ENCODE results near the gene JMJD6. TPM values are rescaled to one million over a fixed set of nuclear protein-coding genes. Genes with fewer than 3 reads are reported as not detected.
"Not testable (repeated sequence)": the region's sequence is repeated elsewhere in the genome, so short reads cannot be mapped to it uniquely, and the experiment has no call there.

JMJD6 gene
- total RNA-seq, 1 experiment from 2014 or later, result 31.9 TPM

DNA sequence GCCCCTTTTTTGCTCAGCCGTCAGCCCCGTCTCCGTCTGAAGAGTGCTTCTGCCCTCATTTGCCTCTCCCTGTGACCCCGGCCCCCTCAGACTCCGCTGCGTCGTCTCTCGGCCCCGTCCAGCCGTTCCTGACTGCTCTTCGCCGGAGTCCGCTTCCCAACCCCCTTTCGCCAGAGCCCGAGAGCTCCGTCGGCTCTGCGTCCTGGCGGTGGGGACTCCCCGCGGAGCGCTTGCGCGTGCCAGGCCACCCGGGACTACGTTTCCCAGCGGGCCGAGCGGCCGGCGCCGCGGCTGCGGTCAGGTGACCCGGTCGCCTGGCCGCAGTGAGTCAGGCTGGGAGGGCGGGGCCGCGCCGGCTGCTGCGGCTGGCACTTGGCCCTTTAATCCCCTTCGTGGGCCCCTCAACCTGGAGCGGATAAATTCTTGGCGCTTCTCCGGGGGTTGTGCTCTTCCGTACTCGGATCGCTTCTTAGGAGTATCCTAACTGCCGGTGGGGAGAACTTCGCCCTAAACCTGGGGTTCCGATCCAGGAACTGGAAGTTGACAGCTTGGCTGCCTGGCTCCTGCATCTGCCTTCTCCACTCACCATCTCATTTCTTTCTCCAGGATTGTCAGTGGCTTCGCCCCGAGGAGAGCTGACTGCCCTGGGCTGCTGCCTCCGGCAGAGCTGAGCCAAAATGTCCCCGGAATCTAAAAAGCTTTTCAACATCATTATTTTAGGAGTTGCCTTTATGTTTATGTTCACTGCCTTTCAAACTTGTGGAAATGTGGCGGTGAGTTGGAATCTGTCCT is 11.5 kb upstream of the JMJD6 start, which contains the start of gene MFSD11:
Gene MFSD11, plus strand, starts transcription at position 444 of the 792 bp plus-strand sequence. Its CDS starts 234 bp downstream, at position 678.
- in situ Hi-C loops (cut with HindIII; ENCODE audit: low sequenced_read_pairs), result no loop called here
- peak; percentile 87 for DNase-seq (ENCODE audit: low spot score)

DNA sequence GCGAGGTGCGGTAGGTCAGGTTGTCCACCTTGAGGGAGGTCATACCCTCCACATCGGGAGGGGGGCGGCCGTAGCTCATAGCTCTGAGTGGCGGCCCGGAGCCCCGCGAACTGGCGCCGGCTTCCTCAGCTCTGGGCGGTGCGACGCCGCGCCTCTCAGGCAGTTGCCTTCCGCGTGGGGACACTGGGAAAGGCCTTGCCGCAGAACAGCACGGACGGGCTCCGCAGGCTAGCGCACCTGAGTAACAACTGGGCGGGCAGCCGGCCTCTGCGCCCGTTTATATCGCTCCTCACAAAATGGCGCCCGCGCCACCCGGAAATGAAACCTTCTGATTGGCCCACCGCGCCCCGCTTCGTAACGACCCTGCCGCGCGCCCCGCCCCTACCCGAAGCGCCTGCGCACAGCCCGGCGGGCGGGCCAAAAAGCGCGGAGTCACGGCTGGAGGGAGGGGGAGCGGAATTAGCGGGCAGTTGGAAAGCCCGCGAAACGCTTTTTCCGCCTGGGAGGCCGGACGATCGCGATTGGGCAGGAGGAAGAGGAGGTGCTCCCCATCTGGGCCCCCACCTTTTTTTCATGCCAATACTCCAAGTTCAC is 10.8 kb upstream of the JMJD6 start, which contains the start of gene SRSF2:
Gene SRSF2, minus strand, starts transcription at position 250 of the 594 bp plus-strand sequence. Its CDS starts 171 bp downstream, at position 79.
- in situ Hi-C loops (cut with HindIII; ENCODE audit: low sequenced_read_pairs), result no loop called here
- peak; percentile 98 for DNase-seq (ENCODE audit: low spot score)

DNA sequence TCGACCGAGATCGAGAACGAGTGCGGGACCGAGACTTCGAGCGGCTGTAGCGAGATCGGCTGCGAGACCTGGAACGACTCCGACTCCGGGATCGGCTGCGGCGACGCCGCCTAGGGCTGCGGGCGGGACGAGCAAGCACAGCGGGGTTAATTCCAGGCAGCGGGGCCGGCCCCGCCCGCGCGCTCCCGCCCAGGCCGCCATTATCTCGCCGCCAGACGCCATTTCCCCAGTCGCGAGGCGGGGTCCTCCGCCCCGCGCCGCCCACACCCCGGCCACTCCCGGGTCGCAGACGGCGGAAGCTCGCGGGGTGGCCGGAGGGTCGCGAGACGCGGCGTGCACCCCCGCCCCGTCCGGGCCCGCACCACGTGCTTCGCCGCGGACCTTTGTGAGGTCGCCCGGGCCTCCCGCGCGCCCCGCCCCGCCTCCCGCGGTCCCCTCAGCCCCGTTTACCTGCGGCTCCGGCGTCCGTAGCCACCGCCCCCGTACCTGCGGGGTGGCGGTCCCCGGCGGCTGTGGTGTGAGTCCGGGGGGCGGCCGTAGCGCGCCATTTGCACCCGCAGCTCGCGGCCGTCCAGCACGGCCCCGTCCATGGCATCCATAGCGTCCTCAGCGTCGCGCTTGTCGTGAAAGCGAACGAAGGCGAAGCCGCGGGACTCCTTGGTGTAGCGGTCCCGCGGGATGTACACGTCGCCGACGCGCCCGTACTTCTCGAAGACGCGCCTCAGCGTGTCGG is 10.1 kb upstream of the JMJD6 start:
- in situ Hi-C loops (cut with HindIII; ENCODE audit: low sequenced_read_pairs), result no loop called here
- DNase-seq (ENCODE audit: low spot score), result peak; percentile 53

DNA sequence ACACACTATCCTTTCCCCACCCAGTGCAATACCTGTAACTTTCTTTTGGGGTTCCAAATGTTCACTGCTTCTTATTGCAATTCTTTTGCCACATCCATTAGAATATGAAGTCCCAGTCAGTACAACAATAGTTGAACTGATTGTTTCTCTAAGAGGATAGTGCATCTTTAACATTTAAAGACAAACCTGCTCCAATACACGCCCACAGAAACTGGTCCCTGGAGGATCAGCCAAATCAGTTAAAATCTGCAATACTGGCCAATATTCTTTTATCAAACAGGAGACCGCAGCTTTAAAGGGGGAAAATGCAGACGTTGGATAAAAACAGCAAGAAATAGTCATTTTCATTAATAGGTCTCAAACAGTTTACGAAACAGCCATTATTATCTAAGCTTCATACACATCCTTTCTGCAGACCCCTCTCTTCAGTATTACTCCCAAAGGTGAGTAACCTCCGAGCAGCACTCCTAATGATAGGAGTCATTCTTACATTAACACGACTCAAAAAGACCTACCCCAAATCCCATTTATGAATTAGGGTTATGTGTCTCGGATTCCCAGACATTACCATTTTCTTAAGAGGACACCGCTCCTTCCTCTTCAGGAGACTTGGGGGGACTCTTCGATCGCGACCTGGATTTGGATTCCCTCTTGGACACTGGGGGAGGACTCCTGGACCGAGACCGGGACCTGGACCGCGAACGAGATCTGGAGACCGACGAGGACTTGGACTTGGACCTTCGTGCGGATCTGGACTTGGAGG is 9.4 kb upstream of the JMJD6 start:
- in situ Hi-C loops (cut with HindIII; ENCODE audit: low sequenced_read_pairs), result no loop called here
- DNase-seq (ENCODE audit: low spot score), result no peak

DNA sequence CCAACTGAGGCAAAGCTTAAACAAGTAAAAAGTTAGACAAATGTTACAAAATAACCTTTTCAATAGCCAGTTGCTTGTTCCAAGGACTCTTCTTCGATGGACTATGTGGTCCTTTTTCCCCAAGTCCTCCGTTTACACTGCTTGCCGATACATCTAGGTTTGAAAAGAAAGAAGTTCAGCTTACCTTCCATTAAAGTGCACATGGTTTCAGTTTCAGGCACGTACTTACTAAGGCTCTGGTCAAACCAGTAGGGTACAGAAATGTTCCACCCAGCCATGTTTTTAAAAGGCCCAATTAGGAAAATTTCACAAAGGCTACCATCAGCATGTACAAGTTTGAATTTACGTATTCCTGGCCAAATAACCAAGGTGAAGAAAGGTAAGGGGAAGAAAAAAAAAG is 8.6 kb upstream of the JMJD6 start:
- in situ Hi-C loops (cut with HindIII; ENCODE audit: low sequenced_read_pairs), result no loop called here
- no peak for DNase-seq (ENCODE audit: low spot score)

DNA sequence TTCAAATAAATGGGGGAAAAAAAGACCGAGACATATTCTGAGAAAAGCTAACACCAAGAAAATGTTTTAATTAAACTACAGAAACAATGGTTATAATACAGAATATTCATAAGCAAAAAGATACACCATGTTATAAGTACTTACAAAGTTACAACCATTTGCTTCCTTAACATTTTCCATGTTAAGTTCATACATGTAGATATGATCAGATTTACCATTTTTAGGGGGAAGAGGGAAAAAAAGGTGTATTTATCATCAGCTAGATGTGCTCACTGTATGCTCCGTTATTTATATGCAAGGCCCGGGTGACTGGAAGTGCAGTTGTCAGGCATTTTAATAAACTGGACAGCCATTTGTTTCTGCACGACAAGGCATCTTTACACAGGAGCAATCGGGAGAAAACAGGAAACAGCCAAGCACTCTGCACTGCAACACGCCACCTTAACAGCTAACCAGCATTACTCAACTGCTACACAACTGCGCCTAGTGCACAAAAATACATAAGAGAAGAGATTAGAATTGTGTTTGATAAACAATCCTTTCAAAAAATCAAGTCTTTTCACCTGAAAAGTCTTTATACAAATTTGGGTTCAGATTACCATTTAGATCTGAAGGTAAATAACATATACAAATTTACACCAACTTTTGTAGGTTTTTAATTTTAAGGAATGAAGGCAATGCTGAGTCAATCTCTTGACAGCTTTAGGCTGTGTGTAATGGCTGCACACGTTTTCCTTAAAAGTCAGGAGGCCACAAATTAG is 7.9 kb upstream of the JMJD6 start:
- in situ Hi-C loops (cut with HindIII; ENCODE audit: low sequenced_read_pairs), result no loop called here
- no peak for DNase-seq (ENCODE audit: low spot score)

DNA sequence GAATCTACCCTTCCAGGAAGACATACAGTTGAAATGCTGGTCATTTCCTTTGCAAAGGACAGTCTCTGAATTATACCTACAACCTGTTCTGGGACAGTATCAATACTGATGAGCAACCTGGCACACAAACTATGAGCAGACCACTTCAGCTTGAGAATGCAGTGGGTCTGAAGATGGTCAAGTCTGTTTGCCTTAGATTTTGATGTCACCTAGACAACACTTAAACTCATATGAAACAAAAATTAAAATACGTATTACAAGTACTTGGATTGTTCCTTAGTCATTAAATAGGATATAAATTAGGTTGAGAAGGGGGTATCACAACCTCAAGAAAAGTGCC is 7.2 kb upstream of the JMJD6 start:
- no peak for DNase-seq (ENCODE audit: low spot score)
- in situ Hi-C loops (cut with HindIII; ENCODE audit: low sequenced_read_pairs), result no loop called here

DNA sequence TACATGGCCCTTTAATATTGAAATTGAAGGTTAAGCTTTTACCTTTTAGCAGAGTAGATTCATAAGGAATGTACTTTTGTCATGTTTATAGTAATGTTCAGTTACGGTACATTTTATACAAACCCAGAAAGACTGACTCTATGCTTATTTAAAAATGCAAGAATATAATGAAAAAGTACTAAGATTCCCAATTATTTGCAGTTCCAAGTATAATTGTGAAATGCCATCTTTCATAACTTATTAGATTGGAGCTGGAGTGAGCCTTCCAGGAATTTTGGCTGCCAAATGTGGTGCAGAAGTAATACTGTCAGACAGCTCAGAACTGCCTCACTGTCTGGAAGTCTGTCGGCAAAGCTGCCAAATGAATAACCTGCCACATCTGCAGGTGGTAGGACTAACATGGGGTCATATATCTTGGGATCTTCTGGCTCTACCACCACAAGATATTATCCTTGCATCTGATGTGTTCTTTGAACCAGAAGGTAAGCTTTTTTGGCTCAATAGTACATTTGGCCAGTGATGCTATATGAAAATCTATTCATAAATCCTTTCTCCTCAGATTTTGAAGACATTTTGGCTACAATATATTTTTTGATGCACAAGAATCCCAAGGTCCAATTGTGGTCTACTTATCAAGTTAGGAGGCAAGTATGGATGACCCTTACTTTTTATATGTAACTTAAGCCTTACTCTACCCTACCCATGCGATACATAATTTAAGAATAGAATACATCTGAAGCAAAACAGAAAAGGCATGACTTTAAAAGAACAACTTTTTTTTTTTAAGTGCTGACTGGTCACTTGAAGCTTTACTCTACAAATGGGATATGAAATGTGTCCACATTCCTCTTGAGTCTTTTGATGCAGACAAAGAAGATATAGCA is 6.6 kb upstream of the JMJD6 start:
- in situ Hi-C loops (cut with HindIII; ENCODE audit: low sequenced_read_pairs), result no loop called here
- no peak for DNase-seq (ENCODE audit: low spot score)

DNA sequence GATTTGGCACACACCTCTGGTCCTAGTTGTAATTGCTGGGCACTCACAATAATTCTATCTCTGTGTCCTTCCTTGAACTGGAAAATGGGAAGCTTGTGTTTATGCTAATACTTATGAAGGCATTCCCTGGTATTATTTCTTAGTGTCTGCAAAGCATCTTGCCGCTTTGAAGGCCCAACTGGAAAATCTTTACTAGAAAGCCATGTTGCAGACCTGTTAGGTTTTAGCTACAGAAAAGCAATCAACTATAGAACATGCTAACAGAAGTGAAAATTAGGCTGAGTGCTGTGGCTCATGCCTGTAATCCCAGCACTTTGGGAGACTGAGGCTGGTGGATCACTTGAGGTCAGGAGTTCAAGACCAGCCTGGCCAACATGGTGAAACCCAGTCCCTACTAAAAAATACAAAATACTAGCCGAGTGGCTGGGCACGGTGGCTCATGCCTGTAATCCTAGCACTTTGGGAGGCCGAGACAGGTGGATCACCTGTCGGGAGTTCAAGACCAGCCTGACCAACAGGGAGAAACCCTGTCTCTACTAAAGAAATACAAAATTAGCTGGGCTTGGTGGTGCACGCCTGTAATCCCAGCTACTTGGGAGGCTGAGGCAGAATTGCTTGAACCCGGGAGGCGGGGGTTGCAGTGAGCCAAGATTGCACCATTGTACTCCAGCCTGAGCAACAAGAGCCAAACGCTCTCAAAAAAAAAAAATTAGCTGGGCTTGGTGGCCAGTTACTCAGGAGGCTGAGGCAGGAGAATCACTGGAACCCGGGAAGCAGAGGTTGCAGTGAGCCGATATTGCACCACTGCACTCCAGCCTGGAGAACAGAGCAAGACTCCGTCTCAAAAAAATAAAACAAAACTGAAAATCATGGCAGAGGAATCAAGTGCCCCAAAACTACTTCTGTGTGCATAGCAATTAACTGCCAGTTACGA is 5.7 kb upstream of the JMJD6 start:
- in situ Hi-C loops (cut with HindIII; ENCODE audit: low sequenced_read_pairs); DNase-seq (ENCODE audit: low spot score): not testable (repeated sequence)

DNA sequence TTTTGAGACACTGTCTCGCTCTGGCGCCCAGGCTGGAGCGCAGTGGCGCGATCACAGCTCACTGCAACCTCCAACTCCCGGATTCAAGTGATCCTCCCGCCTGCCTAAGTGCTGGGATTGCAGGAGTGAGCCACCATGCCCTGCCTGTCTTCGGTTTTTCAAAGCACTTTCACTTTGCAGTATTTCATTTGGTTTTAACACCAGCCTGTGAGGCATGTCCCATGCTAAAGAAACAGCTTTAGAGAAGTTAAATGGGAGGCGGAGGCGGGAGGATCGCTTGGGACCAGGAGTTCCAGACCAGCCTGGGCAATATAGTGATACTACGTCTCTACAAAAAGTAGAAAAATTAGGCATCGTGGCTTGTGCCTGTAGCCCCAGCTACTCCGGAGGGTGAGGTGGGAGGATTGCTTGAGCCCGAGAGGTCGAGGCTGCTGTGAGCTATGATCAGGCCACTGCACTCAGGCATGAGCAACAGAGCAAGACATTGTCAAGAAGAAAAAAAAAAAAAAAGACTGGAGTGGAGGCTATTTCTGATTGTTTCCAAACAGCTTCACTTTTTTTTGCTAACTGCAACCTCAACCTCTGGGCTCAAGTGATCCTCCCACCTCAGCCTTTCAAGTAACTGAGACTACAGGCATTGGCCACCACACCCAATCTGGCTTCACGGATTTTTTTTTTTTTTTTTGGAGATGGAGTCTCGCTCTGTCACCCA is 1.5 kb upstream of the JMJD6 start:
- in situ Hi-C loops (cut with HindIII; ENCODE audit: low sequenced_read_pairs), result no loop called here
- no peak for DNase-seq (ENCODE audit: low spot score)

DNA sequence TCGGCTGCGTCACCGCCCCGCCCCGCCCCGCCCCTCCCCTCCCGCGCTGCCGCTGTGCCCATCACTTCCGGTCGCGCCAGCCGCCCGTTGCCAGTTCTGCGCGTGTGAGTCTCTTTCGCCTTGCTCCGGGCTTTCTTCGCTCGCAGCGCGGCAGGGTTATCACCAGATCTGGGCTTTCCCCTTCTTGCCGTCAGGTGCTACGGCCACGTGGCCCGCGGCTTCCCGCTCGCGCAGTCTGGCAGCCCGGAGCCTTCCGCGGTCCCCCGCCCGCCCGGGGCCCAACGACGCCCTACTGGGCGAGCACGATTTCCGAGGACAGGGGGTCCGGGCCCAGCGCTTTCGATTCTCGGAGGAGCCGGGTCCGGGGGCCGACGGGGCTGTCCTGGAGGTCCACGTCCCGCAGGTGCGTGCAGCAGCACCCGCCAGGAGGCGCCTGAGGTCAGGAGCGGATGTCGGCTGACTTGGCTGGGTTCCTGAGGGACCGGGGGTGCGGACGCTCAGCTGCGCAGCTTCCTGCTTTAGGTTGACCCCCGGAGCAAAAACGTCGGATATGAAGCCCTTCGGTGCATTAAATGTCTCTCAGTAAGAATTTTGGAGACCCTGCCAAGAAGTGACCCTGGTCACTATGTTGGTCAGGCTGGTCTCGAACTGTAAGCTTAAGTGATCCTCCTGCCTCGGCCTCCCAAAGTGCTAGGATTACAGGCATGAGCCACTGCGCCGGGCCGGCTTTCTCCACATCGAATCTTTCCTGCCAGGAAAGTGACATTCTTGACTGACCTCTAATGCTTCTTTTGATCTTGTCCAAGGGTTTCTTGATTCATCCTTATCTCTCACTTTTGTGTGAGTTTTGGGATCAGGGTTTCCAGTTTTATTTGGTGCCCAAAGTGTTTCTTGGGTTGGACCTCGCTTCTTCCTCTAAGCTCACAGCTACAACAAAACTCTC is 641 bp upstream of the JMJD6 start, which contains the start of gene METTL23:
Gene METTL23, plus strand, starts transcription at position 64 of the 943 bp plus-strand sequence. CDS start 2,872 bp downstream, outside the sequence.
- in situ Hi-C loops (cut with HindIII; ENCODE audit: low sequenced_read_pairs), result no loop called here

DNA sequence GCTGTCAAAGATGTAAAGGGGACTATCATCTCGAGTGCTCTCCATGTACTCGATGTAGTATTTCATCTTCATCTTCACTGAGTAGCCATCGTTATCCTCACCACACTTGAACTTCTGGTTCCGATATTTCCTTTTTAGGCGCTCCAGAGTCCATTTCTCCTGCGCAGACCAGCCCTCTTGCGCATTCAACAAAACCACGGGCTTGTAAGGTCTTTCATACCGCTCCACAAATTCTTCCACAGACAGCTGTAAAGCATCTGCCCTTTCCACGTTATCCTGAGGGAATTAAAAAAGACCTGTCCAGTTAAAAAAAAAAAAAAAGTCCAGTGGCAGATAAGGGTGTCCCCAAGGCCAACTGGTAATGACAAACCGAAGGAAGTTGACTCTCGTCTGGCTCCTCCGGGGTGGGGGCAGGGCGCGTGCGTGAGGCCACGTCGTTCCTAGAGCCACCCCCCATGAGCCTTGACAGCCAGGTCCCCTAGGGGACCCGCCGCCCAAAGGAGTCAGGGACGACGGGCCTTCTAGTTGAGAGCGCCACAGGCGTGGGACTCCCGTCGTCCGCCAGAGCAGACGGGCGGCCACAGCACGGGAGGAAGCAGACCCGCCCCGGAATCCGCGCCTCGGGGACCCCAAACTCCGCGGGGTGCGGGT is 701 bp downstream of the JMJD6 start:
- no peak for DNase-seq (ENCODE audit: low spot score)
- in situ Hi-C loops (cut with HindIII; ENCODE audit: low sequenced_read_pairs), result no loop called here

More for the DNA sequence above, 641 bp upstream of the JMJD6 start, which contains the start of gene METTL23:
- DNase-seq (ENCODE audit: low spot score), result no peak

DNA sequence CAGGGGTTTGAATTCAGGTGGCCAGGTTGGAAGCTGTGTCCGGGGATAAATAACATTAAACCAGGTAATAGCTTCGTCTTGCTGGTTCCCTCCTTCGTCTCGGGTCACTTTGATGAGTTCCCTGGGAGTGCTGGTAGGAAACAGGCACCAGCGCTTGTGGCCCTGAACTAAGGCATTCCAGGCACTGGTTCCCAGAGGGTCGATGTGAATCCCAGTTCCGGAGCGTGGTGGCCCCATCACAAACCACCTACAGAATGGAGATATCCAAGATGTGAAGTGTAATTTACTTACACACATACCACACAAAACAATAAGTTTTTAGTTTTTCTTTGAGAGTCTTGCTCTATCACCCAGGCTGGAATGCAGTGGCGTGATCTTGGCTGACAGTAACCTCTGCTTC is 2.6 kb downstream of the JMJD6 start:
- DNase-seq (ENCODE audit: low spot score), result no peak
- in situ Hi-C loops (cut with HindIII; ENCODE audit: low sequenced_read_pairs), result no loop called here

DNA sequence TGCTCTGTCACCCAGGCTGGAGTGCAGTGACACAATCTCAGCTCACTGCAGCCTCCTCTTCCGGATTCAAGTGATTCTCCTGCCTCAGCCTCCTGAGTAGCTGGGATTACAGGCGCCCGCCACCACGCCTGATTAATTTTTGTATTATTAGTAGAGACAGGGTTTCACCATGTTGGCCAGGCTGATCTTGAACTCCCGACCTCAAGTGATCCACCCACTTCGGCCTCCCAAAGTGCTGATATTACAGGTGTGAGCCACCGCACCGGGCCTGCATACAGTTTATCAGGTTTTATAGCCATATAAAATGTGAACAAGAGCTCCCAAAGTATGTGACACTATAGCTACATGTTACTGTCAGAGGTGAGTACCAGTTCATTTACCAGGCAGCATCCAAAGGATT is 3.4 kb downstream of the JMJD6 start:
- DNase-seq (ENCODE audit: low spot score); in situ Hi-C loops (cut with HindIII; ENCODE audit: low sequenced_read_pairs): not testable (repeated sequence)

Data from G401 (cell line).